Type B pancreatic cell (in vitro differentiated cells): ENCODE results near the gene STAT1. TPM values are rescaled to one million over a fixed set of nuclear protein-coding genes. Genes with fewer than 3 reads are reported as not detected.

ENCODE experiments used
- DNase-seq: peaks from one replicate; pipeline ENCODE4 v3.0.0; 2021; ENCODE audit warnings: mixed read lengths; ENCODE audit not compliant: unreplicated experiment; ENCODE audit errors: extremely low spot score
- H3K27ac Mint-ChIP-seq: 2 replicates; pipeline ENCODE4 v1.8.0; 2021; ENCODE audit warnings: mild to moderate bottlenecking, mixed read lengths
- H3K27me3 Mint-ChIP-seq: 2 replicates; pipeline ENCODE4 v1.8.0; 2021; ENCODE audit warnings: mixed read lengths
- H3K36me3 Mint-ChIP-seq: 2 replicates; pipeline ENCODE4 v1.8.0; 2021; ENCODE audit warnings: mixed read lengths
- H3K4me1 Mint-ChIP-seq: one replicate; pipeline ENCODE4 v1.8.0; 2021; ENCODE audit warnings: mixed read lengths; ENCODE audit not compliant: unreplicated experiment
- H3K4me3 Mint-ChIP-seq: 2 replicates; pipeline ENCODE4 v1.8.0; 2021; ENCODE audit warnings: mild to moderate bottlenecking, mixed read lengths
- H3K9me3 Mint-ChIP-seq: 2 replicates; pipeline ENCODE4 v1.8.0; 2021; ENCODE audit warnings: mixed read lengths
- total RNA-seq: library from RNA; stranded (reverse); gene quantifications from 2 replicates; pipeline ENCODE4 v1.2.1, GENCODE V29; 2021; ENCODE audit warnings: low replicate concordance
- TF ChIP-seq, protein P1 (sequence below): fragments of 200-600 bp; sonication (generic); conservative IDR thresholded peaks from 2 replicates; pipeline ENCODE4 v1.5.0; 2021; ENCODE audit warnings: antibody characterized with exemption, mild to moderate bottlenecking

The STAT1 gene
- total RNA-seq, 1 donor from 2014 or later, result 52.8 TPM

DNA sequence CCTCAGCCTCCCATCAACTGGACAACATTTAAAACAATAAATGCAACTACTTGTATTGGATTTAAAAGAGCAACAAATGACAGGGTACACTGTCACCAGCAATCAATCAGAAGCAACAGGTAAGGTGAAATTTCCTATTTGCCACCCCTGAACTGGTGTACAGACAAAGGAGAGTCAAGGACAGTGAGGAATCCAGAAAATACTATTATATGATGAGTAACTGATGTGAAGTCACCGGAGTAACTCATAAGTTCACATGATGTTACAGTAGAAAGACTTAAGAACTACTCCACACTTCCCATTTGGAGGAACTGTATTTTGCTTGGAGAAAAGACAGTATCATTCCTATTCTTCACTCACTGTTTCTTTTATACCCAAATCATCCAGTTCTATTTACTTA, 4.1 kb upstream of the STAT1 start:
- Mint-ChIP-seq H3K4me3 (no peak overlapping the region), H3K9me3 (no peaks in the 10 kb centered on the region), H3K27ac (no peak overlapping the region), H3K4me1 (no peaks in the 10 kb centered on the region), H3K27me3 (peaks cover 9% of the 10 kb centered on the region), H3K36me3 (no peaks in the 10 kb centered on the region)
- no peak for DNase-seq
- TF ChIP-seq, protein P1, sequence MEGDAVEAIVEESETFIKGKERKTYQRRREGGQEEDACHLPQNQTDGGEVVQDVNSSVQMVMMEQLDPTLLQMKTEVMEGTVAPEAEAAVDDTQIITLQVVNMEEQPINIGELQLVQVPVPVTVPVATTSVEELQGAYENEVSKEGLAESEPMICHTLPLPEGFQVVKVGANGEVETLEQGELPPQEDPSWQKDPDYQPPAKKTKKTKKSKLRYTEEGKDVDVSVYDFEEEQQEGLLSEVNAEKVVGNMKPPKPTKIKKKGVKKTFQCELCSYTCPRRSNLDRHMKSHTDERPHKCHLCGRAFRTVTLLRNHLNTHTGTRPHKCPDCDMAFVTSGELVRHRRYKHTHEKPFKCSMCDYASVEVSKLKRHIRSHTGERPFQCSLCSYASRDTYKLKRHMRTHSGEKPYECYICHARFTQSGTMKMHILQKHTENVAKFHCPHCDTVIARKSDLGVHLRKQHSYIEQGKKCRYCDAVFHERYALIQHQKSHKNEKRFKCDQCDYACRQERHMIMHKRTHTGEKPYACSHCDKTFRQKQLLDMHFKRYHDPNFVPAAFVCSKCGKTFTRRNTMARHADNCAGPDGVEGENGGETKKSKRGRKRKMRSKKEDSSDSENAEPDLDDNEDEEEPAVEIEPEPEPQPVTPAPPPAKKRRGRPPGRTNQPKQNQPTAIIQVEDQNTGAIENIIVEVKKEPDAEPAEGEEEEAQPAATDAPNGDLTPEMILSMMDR, result no peak

DNA sequence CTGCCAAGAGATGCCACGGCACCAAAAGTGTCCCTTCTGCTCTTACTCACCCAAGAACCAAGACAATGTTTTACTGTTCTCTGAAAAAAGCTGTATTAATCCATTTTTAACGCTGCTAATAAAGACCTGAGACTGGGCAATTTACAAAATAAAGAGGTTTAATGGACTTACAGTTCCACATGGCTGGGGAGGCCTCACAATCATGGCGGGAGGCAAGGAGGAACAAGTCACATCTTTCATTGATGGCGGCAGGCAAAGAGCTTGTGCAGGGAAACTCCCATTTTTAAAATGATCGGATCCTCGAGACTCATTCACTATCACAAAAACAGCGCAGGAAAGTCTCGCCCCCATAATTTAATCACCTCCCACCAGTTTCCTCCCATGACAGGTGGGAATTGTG, 1.9 kb upstream of the STAT1 start:
- Mint-ChIP-seq H3K4me3 (no peak overlapping the region), H3K27ac (no peak overlapping the region), H3K36me3 (no peaks in the 10 kb centered on the region), H3K27me3 (peaks cover 9% of the 10 kb centered on the region), H3K9me3 (no peaks in the 10 kb centered on the region), H3K4me1 (no peaks in the 10 kb centered on the region)
- no peak for DNase-seq
- TF ChIP-seq, protein P1, result no peak

DNA sequence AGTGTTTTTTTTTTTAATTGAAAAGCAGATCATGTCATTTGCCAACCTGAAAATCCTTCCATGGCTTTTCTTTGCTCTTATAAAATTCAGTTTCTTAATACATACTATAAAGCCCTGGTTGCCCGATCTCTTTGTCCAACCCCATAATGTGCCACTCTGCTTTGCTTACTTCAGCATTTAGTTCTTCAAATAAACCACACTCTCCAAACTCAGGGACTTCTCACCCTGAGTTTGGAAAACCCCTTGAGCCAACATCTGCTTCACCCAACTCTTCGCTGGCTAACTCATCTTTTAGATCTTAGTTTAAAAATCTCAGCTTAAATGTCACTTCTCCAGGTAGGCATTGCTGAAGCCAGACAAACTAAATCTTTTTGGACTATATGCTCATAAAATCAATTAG, 1.3 kb upstream of the STAT1 start:
- Mint-ChIP-seq H3K36me3 (no peaks in the 10 kb centered on the region), H3K27me3 (peaks cover 9% of the 10 kb centered on the region), H3K27ac (no peak overlapping the region), H3K9me3 (no peaks in the 10 kb centered on the region), H3K4me1 (no peaks in the 10 kb centered on the region), H3K4me3 (no peak overlapping the region)
- DNase-seq, result no peak
- TF ChIP-seq, protein P1, result no peak

DNA sequence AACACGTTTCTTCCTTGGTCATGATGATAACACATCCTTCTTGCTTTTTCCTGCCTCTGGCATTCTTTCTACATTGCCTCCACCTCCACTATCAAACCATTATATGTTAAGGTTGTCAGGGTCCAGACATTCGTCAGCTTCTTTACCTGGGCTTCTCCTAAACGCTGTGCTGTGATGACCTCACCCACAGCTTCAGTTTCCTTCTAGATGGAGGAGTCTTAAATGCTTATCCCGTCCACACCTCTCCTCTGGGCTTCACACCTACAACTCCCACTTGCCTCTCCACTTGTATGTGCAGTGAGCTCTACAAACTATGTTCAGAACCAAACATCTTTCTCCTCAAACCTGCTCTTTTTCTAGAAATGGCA, 666 bp upstream of the STAT1 start:
- peaks cover 9% of the 10 kb centered on the region for H3K27me3 Mint-ChIP-seq
- H3K4me3 Mint-ChIP-seq, result no peak overlapping the region
- TF ChIP-seq, protein P1, result no peak
- H3K9me3 Mint-ChIP-seq, result no peaks in the 10 kb centered on the region
- no peaks in the 10 kb centered on the region for H3K36me3 Mint-ChIP-seq
- DNase-seq, result no peak
- no peaks in the 10 kb centered on the region for H3K4me1 Mint-ChIP-seq
- H3K27ac Mint-ChIP-seq, result no peak overlapping the region

DNA sequence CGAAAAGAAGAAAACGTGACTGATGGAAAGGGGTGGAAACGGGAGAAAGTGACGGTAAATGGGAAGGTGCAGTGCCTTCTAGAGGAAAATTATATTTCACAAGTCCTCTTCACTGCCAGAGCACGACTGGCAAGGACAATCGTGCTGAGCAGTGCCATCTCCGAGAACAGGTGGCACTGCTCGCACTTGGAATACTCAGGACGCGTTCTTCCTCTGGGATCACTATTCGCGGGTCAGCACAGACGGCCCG, 364 bp downstream of the STAT1 start:
- TF ChIP-seq, protein P1, result no peak
- no peaks in the 10 kb centered on the region for H3K4me1 Mint-ChIP-seq
- H3K36me3 Mint-ChIP-seq, result no peaks in the 10 kb centered on the region

DNA sequence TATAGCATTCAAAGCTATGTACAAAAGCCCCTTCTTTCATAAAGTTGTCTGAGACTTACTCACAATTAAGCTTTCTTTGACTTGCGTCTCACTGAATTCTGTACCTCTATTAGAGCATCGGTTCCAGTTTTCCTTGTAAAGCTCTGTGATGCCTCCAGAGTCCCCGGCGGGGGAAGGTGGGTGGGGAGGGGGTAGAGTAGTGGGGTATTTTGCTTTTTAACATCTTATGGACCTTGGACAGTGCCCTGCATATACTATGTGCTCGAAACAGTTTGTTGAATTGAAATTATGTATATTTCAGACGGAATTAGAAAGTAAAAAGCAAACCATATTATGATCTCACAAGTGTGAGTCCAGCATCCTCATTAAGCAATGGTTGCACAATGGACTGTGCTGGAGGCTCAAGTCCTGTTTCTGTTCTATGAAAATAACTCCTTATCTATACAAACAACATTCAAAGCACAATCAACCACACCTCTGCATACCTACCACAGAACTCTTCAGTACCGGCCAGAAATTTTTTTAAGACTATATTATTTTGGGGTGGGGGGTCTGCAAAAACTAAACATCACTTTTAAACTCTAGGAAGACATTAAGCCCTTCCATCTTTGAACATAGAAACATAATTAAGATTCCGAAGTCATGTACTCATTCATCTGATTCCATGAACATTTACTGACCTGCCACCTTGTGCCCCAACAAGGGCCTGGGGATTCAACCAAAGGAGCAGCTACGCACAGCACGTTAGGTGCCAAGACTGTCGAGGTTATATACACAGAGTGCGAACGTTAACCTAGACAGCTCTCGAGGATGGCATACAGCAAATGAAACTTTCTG, 908 bp downstream of the STAT1 start:
- H3K36me3 Mint-ChIP-seq, result peaks cover 4% of the 10 kb centered on the region
- H3K4me3 Mint-ChIP-seq, result no peak overlapping the region
- H3K27ac Mint-ChIP-seq, result no peak overlapping the region
- TF ChIP-seq, protein P1, result no peak
- H3K4me1 Mint-ChIP-seq, result no peaks in the 10 kb centered on the region
- DNase-seq, result no peak
- H3K27me3 Mint-ChIP-seq, result peaks cover 9% of the 10 kb centered on the region
- H3K9me3 Mint-ChIP-seq, result no peaks in the 10 kb centered on the region

More for the DNA sequence above, 364 bp downstream of the STAT1 start:
- no peak overlapping the region for H3K4me3 Mint-ChIP-seq
- H3K9me3 Mint-ChIP-seq, result no peaks in the 10 kb centered on the region
- no peak for DNase-seq
- H3K27ac Mint-ChIP-seq, result no peak overlapping the region
- H3K27me3 Mint-ChIP-seq, result peaks cover 9% of the 10 kb centered on the region
